GM23248 (cell line): ENCODE results near the gene ATP5F1B.

Experiments used
- EZH2 ChIP-seq: fragments of 200-600 bp; sonication (generic); IDR thresholded peaks from 2 replicates; pipeline ENCODE4 v1.6.1; 2018; ENCODE audit warnings: antibody characterized with exemption, mild to moderate bottlenecking; ENCODE audit not compliant: insufficient read depth, poor library complexity, severe bottlenecking
- EZH2phosphoT487 ChIP-seq: fragments of 200-600 bp; sonication (generic); IDR thresholded peaks from 2 replicates; pipeline ENCODE4 v1.6.1; 2018; ENCODE audit warnings: antibody characterized with exemption, moderate library complexity, mild to moderate bottlenecking, low read depth; ENCODE audit not compliant: insufficient read depth

GRCh38 chr12:56637621-56638020 lies 8.2 kb downstream of the ATP5F1B start:
- no peak for TF ChIP-seq EZH2phosphoT487
- no peak for TF ChIP-seq EZH2
